Skeletal muscle satellite cell (primary cell): ENCODE results near the gene IGF2BP2. TPM values are rescaled to one million over a fixed set of nuclear protein-coding genes. Genes with fewer than 3 reads are reported as not detected.

Source experiments
- H3K27me3 ChIP-seq: 2 replicates; pipeline ENCODE4 v1.7.0; 2013; ENCODE audit warnings: low read length; ENCODE audit not compliant: control insufficient read depth, insufficient read depth
- H3K36me3 ChIP-seq: 2 replicates; pipeline ENCODE4 v1.7.0; 2013; ENCODE audit warnings: mild to moderate bottlenecking, control low read depth, low read length; ENCODE audit not compliant: insufficient read depth
- H3K4me1 ChIP-seq: 2 replicates; pipeline ENCODE4 v1.7.0; 2013; ENCODE audit warnings: low read length; ENCODE audit not compliant: control insufficient read depth, insufficient read depth
- H3K4me2 ChIP-seq: 2 replicates; pipeline ENCODE4 v1.7.0; 2013; ENCODE audit warnings: mild to moderate bottlenecking, low read length
- H3K4me3 ChIP-seq: 2 replicates; pipeline ENCODE4 v1.7.0; 2013; ENCODE audit warnings: low read length
- H3K9ac ChIP-seq: 2 replicates; pipeline ENCODE4 v1.7.0; 2013; ENCODE audit warnings: mild to moderate bottlenecking, low read depth, low read length, moderate library complexity
- H3K9me3 ChIP-seq: replicated peaks from 2 replicates; pipeline ENCODE4 v1.7.0; 2013; ENCODE audit warnings: mild to moderate bottlenecking, control low read depth, low read length
- small RNA-seq: library from RNA; depleted of rRNA; stranded (forward); fragments of <200 nt; gene quantifications from one replicate; pipeline ENCODE3, GENCODE V24; 2012

Gene IGF2BP2

DNA sequence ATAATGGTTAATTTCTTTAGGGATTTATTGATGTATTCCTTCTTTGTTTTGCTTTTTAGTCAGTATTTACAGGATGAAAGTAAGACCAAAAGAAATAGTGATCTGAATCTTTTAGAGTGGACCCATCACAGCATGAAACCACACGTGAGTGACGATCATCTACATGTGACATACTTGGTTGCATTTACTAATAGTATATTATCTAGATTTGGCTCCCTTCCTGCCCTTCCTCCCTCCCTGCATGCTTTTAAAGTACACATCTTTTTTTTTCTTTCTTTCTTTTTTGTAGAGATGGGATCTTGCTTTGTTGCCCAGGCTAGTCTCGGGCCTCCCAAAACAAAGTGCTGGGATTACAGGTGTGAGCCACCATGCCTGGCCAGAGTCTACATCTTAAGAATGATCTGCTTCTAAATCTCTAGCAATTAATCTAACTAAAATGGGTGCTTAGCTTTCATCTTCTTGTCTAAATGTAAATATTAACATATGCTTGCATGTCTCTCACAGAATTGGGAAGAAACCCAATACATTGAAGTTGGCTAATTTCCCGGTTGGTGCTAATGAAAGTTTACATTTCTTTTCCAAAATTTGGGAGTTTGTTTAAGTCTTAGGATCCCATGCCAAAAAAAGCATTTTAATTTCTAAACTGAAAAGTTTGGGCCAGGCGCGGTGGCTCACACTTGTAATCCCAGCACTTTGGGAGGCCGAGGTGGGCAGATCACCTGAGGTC lies 200.7 kb downstream of the IGF2BP2 start:
- Histone ChIP-seq H3K4me1 (no peaks in the 10 kb centered on the region), H3K36me3 (peaks cover 30% of the 10 kb centered on the region), H3K9ac (no peak overlapping the region), H3K4me2 (no peak overlapping the region), H3K27me3 (no peaks in the 10 kb centered on the region), H3K9me3 (no peaks in the 10 kb centered on the region), H3K4me3 (no peak overlapping the region)

GRCh38 chr3:185613016-185613415 lies 211.8 kb downstream of the IGF2BP2 start:
- no peak overlapping the region for H3K4me2 ChIP-seq
- no peaks in the 10 kb centered on the region for H3K9me3 ChIP-seq
- H3K36me3 ChIP-seq: peaks cover 55% of the 10 kb centered on the region
- H3K4me3 ChIP-seq: no peak overlapping the region
- no peaks in the 10 kb centered on the region for H3K4me1 ChIP-seq
- H3K27me3 ChIP-seq: no peaks in the 10 kb centered on the region
- no peak overlapping the region for H3K9ac ChIP-seq

GRCh38 chr3:185606196-185606595 lies 218.6 kb downstream of the IGF2BP2 start:
- H3K36me3 ChIP-seq: peaks cover 48% of the 10 kb centered on the region

DNA sequence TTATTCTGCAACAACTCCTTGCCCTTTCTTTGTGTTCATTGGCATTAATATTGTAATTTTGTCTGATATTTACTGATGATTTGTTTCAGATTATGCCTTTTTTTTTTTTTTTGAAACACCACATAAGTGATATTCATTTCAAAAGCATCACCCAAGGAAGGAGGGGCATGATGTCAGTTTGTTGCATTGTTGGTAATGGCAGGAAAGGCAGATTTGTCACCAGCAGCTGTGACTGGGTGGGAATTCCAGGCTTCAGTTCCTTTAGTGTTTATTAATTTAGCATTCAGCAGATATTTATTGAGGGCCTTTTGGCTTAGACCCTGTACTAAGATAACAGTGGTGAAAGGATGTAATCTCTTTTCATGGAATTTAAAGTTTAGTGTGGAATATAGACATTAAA lies 219.3 kb downstream of the IGF2BP2 start:
- Histone ChIP-seq H3K9ac (no peak overlapping the region), H3K9me3 (no peaks in the 10 kb centered on the region), H3K27me3 (no peaks in the 10 kb centered on the region), H3K4me3 (no peak overlapping the region), H3K36me3 (peaks cover 51% of the 10 kb centered on the region), H3K4me2 (no peak overlapping the region), H3K4me1 (no peaks in the 10 kb centered on the region)

More at GRCh38 chr3:185606196-185606595, 218.6 kb downstream of the IGF2BP2 start:
- Histone ChIP-seq H3K9me3 (no peaks in the 10 kb centered on the region), H3K4me2 (no peak overlapping the region), H3K4me1 (no peaks in the 10 kb centered on the region), H3K4me3 (no peak overlapping the region), H3K27me3 (no peaks in the 10 kb centered on the region), H3K9ac (no peak overlapping the region)

DNA sequence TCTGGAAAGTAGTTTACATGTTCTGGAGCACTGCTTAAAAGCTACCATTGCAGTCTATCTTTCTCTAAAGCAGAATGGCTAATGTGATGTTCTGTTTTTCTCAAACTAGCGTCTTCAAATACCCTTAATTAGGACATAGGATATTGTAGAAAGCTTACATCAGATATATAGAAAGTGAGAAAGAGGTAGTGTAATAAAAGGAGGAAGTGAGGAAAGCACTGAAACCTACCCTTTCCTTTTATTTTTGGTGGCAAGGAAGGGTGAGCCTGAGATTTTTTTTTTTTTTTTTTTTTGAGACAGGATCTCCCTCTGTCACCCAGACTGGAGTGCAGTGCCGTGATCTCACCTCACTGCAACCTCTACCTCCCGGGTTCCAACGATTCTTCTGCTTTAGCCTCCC lies 229.3 kb downstream of the IGF2BP2 start:
- H3K4me1 ChIP-seq: no peaks in the 10 kb centered on the region
- no peak overlapping the region for H3K9ac ChIP-seq
- no peaks in the 10 kb centered on the region for H3K9me3 ChIP-seq
- no peaks in the 10 kb centered on the region for H3K27me3 ChIP-seq
- no peak overlapping the region for H3K4me2 ChIP-seq
- H3K36me3 ChIP-seq: peaks cover 14% of the 10 kb centered on the region
- no peak overlapping the region for H3K4me3 ChIP-seq

GRCh38 chr3:185594073-185594472 lies 230.8 kb downstream of the IGF2BP2 start:
- H3K4me2 ChIP-seq: no peak overlapping the region
- H3K9me3 ChIP-seq: no peaks in the 10 kb centered on the region
- H3K4me3 ChIP-seq: no peak overlapping the region
- H3K36me3 ChIP-seq: peaks cover 8% of the 10 kb centered on the region
- no peak overlapping the region for H3K9ac ChIP-seq
- no peaks in the 10 kb centered on the region for H3K27me3 ChIP-seq
- H3K4me1 ChIP-seq: no peaks in the 10 kb centered on the region

Small RNAs within 50 kb of the gene (small RNA-seq; reads per million reads assigned to genes)
- not detected for gene AC133473.1
- not detected for gene MIR548AQ
